GM19452 (cell line): ENCODE measurements around the gene BIN1.

Experiments used
- ATAC-seq: cut with Tn5 transposase; IDR thresholded peaks from one replicate; pipeline ENCODE4 v1.9.1; 2021; ENCODE audit not compliant: unreplicated experiment

The BIN1 gene

GRCh38 chr2:127092306-127092705 lies 14.6 kb downstream of the BIN1 start:
- no peak for ATAC-seq

DNA sequence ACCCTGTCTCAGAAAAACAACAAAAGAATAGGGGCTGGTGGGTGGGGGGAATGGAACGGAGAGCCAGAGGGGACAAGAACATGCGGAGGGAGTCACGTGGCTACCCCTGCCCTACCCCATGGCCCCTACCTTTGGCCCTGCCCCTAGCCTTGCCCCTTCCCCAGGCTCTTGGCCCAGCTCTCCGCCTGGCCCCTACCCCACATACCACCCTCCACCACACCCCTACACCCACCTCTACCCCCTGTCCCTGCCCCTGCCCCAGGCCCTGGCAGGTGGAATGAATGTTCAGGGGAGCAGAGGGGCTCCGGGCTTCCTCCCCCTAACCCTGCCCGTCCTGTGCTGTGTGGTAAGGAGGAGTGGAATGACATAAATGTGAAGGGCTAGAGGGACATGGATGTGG lies 15.1 kb downstream of the BIN1 start:
- no peak for ATAC-seq

GRCh38 chr2:127091148-127091547 lies 15.8 kb downstream of the BIN1 start:
- no peak for ATAC-seq

DNA sequence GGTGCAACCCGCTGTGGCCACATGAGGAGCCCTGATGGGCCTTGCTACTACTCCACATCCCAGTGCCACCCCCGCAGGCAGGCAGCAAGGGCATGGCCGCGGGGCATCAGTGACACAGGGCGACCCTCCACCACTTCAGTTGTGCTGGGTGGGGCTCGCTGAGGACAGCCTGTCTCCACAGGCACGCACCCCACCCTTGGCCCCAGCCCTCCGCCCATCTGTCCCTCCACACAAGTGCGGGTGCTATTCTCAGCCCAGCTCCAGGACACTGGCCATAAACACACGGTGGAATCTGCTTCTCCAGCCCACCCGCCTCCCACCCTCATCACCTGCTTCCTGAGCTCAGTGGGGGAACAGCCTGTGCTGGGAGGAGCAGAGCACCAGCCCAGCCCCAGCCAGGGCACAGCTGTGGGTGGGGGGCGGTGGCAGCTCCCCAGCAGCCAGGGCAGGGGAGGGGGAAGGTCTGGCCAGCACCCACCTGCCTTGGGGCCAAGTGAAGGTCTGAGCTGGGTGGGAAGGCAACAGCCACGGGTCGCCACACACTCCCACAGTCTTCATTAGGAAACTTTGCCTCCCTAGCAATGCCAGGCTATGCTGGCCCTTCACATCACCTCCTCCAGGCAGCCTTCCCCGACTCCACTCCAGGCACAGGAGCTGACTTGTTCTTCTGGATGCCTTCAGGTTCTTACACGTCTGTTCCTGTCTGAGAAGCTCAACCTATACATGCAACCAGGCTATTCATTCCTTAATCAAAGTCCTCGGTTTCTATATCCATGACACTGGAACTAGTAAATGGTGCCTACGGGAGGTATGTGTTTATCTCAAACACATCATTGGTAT lies 16.5 kb downstream of the BIN1 start:
- ATAC-seq = no peak

GRCh38 chr2:127089478-127090235 lies 17.3 kb downstream of the BIN1 start:
- ATAC-seq = no peak

GRCh38 chr2:127088706-127089105 lies 18.2 kb downstream of the BIN1 start:
- no peak for ATAC-seq

DNA sequence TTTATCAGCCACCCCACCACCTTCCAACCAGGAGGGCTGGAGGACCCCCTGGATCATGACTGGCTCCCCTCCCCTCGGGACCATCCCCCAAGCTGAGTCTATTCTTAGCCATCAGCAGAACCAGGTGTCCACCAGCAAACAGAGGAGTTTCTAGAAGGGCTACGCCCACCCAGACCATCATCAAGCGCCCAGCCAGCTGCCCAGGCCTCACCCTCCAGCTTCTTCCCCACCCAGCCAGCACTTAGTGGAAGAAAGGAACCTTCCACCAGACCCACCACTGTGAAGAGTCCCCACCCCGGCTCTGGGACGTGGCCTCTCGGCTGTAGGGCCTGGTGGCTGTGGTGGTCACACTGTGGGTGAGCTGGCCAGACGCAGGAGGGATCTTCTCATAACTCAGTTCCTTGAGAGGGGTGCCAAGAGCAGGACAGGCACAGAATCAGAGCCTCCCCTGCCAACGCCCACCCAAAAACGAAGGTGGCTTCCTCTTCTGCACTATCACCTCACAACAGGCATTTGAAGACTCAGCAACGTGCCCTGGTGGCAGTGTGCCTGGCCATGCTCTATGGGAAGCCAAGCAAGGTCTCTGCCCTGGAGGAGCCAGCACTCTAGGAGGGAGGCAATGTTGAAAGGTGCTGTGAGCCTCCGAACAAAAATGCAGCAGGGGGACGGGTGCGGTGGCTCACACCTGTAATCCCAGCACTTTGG lies 19.0 kb downstream of the BIN1 start:
- no peak for ATAC-seq

GRCh38 chr2:127086990-127087790 lies 19.8 kb downstream of the BIN1 start:
- ATAC-seq = peak; percentile 76

DNA sequence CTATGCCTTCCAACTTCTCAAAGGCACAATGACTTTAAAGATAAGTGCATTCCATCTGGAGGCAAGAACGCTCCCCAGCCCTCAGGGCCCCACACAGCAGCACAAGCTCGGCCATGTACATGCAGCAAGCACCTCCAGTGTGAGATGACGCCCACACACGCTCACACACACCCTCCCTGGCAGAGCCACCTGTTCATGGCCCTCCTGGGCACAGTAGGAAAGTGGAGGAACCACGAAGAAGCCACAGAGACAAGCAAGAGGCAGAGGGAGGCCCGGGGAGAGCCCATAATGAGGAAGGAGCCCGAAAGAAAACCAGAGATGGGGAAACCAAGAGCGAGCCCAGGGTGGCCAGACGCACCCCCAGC lies 21.7 kb downstream of the BIN1 start:
- no peak for ATAC-seq

DNA sequence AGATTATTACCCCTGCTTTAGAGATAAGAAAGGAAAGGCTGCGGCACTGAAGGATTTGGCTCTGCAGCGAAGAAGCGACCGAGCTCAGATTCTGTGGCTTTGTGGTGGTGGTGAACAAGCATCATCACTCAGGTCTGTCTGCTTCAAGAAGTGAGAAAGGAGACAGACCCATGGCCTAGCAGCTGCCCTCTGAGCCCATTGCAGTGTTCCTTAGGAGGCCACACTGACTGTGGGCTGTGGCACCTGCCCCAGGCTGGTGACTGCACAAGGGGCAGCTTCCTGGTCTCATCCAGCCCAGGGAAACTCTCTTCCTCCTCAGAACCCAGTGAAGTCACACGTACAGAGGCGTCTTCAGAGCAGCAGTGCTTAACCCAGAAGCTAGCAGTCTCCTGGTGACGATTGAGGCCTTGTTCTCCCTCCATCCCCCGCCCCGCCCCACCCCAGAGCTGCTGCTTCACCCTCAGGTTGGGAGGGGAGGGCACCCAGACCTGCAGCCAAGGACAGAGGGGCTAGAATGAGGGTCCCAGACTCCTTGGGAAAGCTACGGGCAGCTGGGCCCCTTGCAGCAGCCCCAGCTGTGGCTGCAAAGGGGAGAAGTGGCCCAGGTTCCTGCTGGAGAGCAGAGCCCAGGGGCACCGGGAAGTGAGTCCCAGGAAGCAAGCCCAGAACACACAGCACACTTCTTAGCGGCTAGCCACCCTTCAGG lies 22.2 kb downstream of the BIN1 start:
- ATAC-seq = no peak

- ATAC-seq = no peak
Measured at GRCh38 chr2:127083819-127084503, 23.0 kb downstream of the BIN1 start.

GRCh38 chr2:127082974-127083373 lies 24.0 kb downstream of the BIN1 start:
- ATAC-seq = no peak

GRCh38 chr2:127081826-127082633 lies 24.9 kb downstream of the BIN1 start:
- peak; percentile 60 for ATAC-seq

- ATAC-seq = peak; percentile 35
Measured at GRCh38 chr2:127080938-127081755, 25.8 kb downstream of the BIN1 start.

DNA sequence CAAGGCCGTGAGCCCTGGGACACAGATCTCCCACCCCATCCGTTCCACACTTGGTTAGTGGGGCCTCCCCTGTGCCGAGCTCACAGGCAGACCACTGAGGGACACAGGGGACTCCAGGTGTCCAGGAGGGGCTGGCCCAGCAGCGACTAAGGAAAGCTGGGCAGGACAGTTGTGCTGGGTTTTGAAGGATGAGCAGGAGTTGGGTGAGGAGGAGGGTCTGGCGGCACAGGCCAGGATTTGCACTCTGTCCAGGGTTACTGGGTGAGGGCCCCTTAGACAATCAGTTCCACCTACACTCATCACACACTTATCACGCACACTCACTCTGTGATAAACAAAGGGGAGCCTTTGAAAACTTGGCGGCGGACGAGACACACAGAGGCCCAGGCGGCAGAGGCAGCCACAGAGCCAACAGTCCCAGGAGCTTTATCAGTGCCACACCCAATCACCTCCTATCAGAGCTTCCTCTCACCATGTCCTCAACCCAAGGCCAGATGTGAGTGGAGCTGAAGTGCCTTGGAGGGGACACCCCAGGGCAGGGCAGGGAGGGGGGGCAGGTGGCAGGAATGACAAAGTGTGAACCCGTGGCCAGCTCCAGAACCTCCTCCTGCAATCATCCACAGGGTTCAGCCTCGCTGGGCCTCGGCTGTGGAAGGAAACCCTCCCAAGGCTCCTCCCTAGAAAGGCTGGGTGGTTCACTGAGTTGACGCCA lies 26.6 kb downstream of the BIN1 start:
- ATAC-seq = peak; percentile 14

DNA sequence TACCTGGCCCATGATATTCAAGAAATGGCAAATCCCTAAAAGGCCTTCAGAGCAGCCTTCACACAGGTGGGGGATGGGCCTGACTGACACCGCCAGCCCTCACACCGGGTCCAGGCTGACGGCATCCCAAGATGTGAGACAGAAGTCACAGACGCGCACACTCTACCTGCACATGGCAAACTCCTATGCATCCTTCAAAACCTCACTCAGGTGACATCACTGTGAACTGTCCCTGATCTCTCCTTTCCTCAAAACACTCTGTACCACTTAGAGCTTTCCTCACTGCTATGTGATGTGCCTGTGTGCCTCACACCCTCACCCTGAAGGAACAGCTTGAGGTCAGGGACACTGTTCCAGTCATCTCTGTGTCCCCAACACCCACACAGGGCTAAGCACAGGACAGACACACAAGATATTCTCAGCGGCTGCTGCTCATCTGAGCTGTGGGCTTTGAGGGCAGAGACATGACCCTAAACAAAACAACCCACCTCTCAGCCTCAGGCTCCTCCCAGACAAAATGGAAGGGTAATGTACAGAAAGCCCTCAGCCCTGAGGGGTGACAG lies 27.5 kb downstream of the BIN1 start:
- ATAC-seq = no peak

GRCh38 chr2:127078666-127079270 lies 28.2 kb downstream of the BIN1 start:
- ATAC-seq = no peak
